Measurements from ENCODE around the gene MCCC1. TPM values are rescaled to one million over a fixed set of nuclear protein-coding genes. Genes with fewer than 3 reads are reported as not detected.

MCCC1 gene
- 46.3 TPM for polyA plus RNA-seq (2013)

DNA sequence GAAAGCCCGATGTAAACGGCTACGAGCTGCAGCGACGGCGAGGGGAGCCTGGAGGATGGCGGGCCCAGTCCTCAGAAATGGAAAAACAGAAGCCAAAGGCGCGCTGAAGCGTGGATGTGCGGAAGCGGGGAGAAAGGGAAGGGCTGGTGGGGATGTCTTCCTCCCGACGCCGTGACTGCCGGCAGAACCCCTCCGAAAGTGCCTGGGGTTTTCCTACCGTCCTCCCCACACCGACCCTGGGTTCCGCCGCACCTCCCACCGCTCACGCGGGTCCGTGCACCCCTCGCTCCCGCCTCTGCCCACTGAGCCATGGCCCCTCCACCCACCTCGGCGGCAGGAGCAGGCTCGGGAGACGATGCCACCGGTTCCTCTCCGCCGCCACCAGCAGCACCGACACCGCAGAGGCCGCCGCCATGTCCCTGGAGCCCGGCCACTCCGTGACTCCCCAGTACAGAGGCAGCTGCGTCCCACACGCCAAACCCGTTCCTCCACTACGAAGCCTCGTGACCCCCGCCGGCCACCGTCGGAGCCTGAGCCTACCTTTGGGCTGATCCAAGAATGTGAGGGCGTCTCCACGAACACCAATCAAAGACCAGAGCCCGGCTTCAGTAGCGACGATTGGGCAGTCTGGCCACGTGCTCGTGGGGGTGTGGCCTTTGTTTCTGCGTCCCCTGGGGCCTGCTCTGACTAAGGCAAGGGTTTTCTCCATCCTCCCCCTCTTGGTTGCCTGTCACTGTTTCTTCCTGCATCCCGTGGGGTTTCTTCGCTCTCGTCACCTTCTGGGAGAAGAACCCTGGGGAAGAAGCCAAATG, at the start of gene MCCC1:
Gene MCCC1 (minus strand): TSS at position 471 of the 812 bp plus-strand sequence. CDS start 56 bp downstream, at position 415.
- Histone ChIP-seq H3K4me1 (ENCODE audit: control extremely low read depth in 1 of 4, control insufficient read depth in 4 of 4, insufficient read depth in 4 of 4, low read length in 3 of 4) (peaks cover 6 to 18% (median 13%) of the 10 kb centered on the region in 4 experiments), H3K27me3 (replicated peaks in 2 of 5; ENCODE audit: control insufficient read depth in 4 of 5, insufficient read depth in 5 of 5, low read length in 4 of 5) (no peaks in the 10 kb centered on the region), H3K36me3 (ENCODE audit: control insufficient read depth in 4 of 4, insufficient read depth in 4 of 4, low read length in 3 of 4) (peaks cover 3 to 6% (median 4%) of the 10 kb centered on the region in 4 experiments), H3K4me3 (ENCODE audit: control insufficient read depth in 1 of 7, extremely low read depth in 1 of 7, insufficient read depth in 4 of 7, low read depth in 2 of 7, low read length in 6 of 7) (peak within 1 kb of the TSS; percentile 87 to 99 (median 95)), H3K27ac (ENCODE audit: insufficient read depth in 1 of 2, low read depth in 1 of 2, low read length in 2 of 2, poor library complexity in 1 of 2, severe bottlenecking in 2 of 2) (peak within 1 kb of the TSS; percentile 69 to 90), H3K9me3 (ENCODE audit: control extremely low read depth in 1 of 5, control insufficient read depth in 4 of 5, insufficient read depth in 2 of 5, low read depth in 1 of 5, low read length in 4 of 5) (no peaks in the 10 kb centered on the region)
- ChIA-PET POLR2A (interaction anchor here (0.7 kb wide), 1 partner anchor 12 kb away, joined by 3 read pairs; no protein-coding TSS in a partner anchor), CTCF (interaction anchor here (0.8 to 1.7 kb wide), 7 partner anchors 10 to 296 kb away, joined by 3 to 5 read pairs (median 3); no protein-coding TSS in a partner anchor)
- 0% methylated on average over 36 of the region's 60 CpGs for WGBS (ENCODE audit: insufficient coverage)
- DNase-seq = peak; percentile 99

GRCh38 chr3:183148056-183148455, 48.8 kb upstream of the MCCC1 start:
- POLR2A ChIA-PET = no interaction called here
- Histone ChIP-seq H3K4me1 (ENCODE audit: control extremely low read depth in 1 of 4, control insufficient read depth in 4 of 4, insufficient read depth in 4 of 4, low read length in 3 of 4) (peaks cover 0 to 8% (median 2%) of the 10 kb centered on the region in 4 experiments), H3K4me3 (ENCODE audit: control insufficient read depth in 1 of 7, extremely low read depth in 1 of 7, insufficient read depth in 4 of 7, low read depth in 2 of 7, low read length in 6 of 7) (no peak overlapping the region), H3K36me3 (ENCODE audit: control insufficient read depth in 4 of 4, insufficient read depth in 4 of 4, low read length in 3 of 4) (no peaks in the 10 kb centered on the region), H3K27me3 (replicated peaks in 2 of 5; ENCODE audit: control insufficient read depth in 4 of 5, insufficient read depth in 5 of 5, low read length in 4 of 5) (no peaks in the 10 kb centered on the region), H3K9me3 (ENCODE audit: control extremely low read depth in 1 of 5, control insufficient read depth in 4 of 5, insufficient read depth in 2 of 5, low read depth in 1 of 5, low read length in 4 of 5) (no peaks in the 10 kb centered on the region), H3K27ac (ENCODE audit: insufficient read depth in 1 of 2, low read depth in 1 of 2, low read length in 2 of 2, poor library complexity in 1 of 2, severe bottlenecking in 2 of 2) (no peak overlapping the region)
- DNase-seq = no peak
- CTCF ChIA-PET = interaction anchor here (0.8 to 1.2 kb wide), 4 partner anchors 9 to 236 kb away, joined by 3 to 4 read pairs (median 3); no protein-coding TSS in a partner anchor
- WGBS (ENCODE audit: insufficient coverage) = no CpG with 5 or more reads among the region's 4 CpGs

GRCh38 chr3:183144363-183144762, 45.1 kb upstream of the MCCC1 start:
- Histone ChIP-seq H3K9me3 (ENCODE audit: control extremely low read depth in 1 of 5, control insufficient read depth in 4 of 5, insufficient read depth in 2 of 5, low read depth in 1 of 5, low read length in 4 of 5) (no peaks in the 10 kb centered on the region), H3K27me3 (replicated peaks in 2 of 5; ENCODE audit: control insufficient read depth in 4 of 5, insufficient read depth in 5 of 5, low read length in 4 of 5) (no peaks in the 10 kb centered on the region), H3K36me3 (ENCODE audit: control insufficient read depth in 4 of 4, insufficient read depth in 4 of 4, low read length in 3 of 4) (no peaks in the 10 kb centered on the region), H3K27ac (ENCODE audit: insufficient read depth in 1 of 2, low read depth in 1 of 2, low read length in 2 of 2, poor library complexity in 1 of 2, severe bottlenecking in 2 of 2) (no peak overlapping the region), H3K4me1 (ENCODE audit: control extremely low read depth in 1 of 4, control insufficient read depth in 4 of 4, insufficient read depth in 4 of 4, low read length in 3 of 4) (no peaks in the 10 kb centered on the region), H3K4me3 (ENCODE audit: control insufficient read depth in 1 of 7, extremely low read depth in 1 of 7, insufficient read depth in 4 of 7, low read depth in 2 of 7, low read length in 6 of 7) (no peak overlapping the region)
- no CpG with 5 or more reads among the region's 1 CpG for WGBS (ENCODE audit: insufficient coverage)
- ChIA-PET POLR2A (no interaction called here), CTCF (interaction anchor here (1.5 kb wide), 1 partner anchor 10 kb away, joined by 4 read pairs; no protein-coding TSS in a partner anchor)
- DNase-seq = no peak

DNA sequence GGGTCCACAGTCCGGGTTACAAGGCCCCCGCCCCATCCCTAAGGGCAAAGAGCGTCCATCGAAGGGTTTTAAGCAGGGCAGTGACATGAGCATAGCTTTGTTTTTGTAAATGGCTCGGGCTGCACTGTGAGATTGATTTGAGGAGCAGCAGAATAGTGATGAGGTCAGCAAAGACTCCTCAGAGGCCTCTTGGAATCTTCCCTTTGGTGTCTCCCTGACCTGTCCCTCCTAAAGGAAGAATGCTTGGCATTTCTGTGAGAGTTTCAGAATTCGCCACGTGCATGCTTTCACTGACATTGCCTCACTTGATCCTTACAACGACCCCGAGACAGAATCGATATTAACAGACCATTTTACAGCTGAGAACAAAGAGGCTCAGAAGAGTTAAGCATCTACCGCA, 42.9 kb upstream of the MCCC1 start:
- H3K4me3 ChIP-seq (ENCODE audit: control insufficient read depth in 1 of 7, extremely low read depth in 1 of 7, insufficient read depth in 4 of 7, low read depth in 2 of 7, low read length in 6 of 7) = no peak overlapping the region
- H3K36me3 ChIP-seq (ENCODE audit: control insufficient read depth in 4 of 4, insufficient read depth in 4 of 4, low read length in 3 of 4) = no peaks in the 10 kb centered on the region
- no peak overlapping the region for H3K27ac ChIP-seq (ENCODE audit: insufficient read depth in 1 of 2, low read depth in 1 of 2, low read length in 2 of 2, poor library complexity in 1 of 2, severe bottlenecking in 2 of 2)
- WGBS (ENCODE audit: insufficient coverage) = 97% methylated on average over 5 of the region's 11 CpGs
- no peaks in the 10 kb centered on the region for H3K4me1 ChIP-seq (ENCODE audit: control extremely low read depth in 1 of 4, control insufficient read depth in 4 of 4, insufficient read depth in 4 of 4, low read length in 3 of 4)
- no peaks in the 10 kb centered on the region for H3K27me3 ChIP-seq (replicated peaks in 2 of 5; ENCODE audit: control insufficient read depth in 4 of 5, insufficient read depth in 5 of 5, low read length in 4 of 5)
- DNase-seq = no peak
- ChIA-PET POLR2A (no interaction called here), CTCF (interaction anchor here (1.2 to 1.8 kb wide), 2 partner anchors 20 to 42 kb away, joined by 3 to 7 read pairs; no protein-coding TSS in a partner anchor)
- peaks cover 0 to 9% (median 0%) of the 10 kb centered on the region in 5 experiments for H3K9me3 ChIP-seq (ENCODE audit: control extremely low read depth in 1 of 5, control insufficient read depth in 4 of 5, insufficient read depth in 2 of 5, low read depth in 1 of 5, low read length in 4 of 5)

GRCh38 chr3:183134844-183135243, 35.5 kb upstream of the MCCC1 start:
- no peak for DNase-seq
- H3K27ac ChIP-seq (ENCODE audit: insufficient read depth in 1 of 2, low read depth in 1 of 2, low read length in 2 of 2, poor library complexity in 1 of 2, severe bottlenecking in 2 of 2) = no peak overlapping the region
- H3K4me1 ChIP-seq (ENCODE audit: control extremely low read depth in 1 of 4, control insufficient read depth in 4 of 4, insufficient read depth in 4 of 4, low read length in 3 of 4) = peaks cover 0 to 6% (median under 1%) of the 10 kb centered on the region in 4 experiments
- POLR2A ChIA-PET = no interaction called here
- H3K27me3 ChIP-seq (replicated peaks in 2 of 5; ENCODE audit: control insufficient read depth in 4 of 5, insufficient read depth in 5 of 5, low read length in 4 of 5) = no peaks in the 10 kb centered on the region
- CTCF ChIA-PET = interaction anchor here (1.0 to 5.9 kb wide), 2 partner anchors 11 to 13 kb away, joined by 3 to 32 read pairs; no protein-coding TSS in a partner anchor
- peaks cover 0 to 9% (median under 1%) of the 10 kb centered on the region in 5 experiments for H3K9me3 ChIP-seq (ENCODE audit: control extremely low read depth in 1 of 5, control insufficient read depth in 4 of 5, insufficient read depth in 2 of 5, low read depth in 1 of 5, low read length in 4 of 5)
- WGBS (ENCODE audit: insufficient coverage) = 100% methylated on average over 1 of the region's 2 CpGs
- H3K36me3 ChIP-seq (ENCODE audit: control insufficient read depth in 4 of 4, insufficient read depth in 4 of 4, low read length in 3 of 4) = no peaks in the 10 kb centered on the region
- H3K4me3 ChIP-seq (ENCODE audit: control insufficient read depth in 1 of 7, extremely low read depth in 1 of 7, insufficient read depth in 4 of 7, low read depth in 2 of 7, low read length in 6 of 7) = no peak overlapping the region

DNA sequence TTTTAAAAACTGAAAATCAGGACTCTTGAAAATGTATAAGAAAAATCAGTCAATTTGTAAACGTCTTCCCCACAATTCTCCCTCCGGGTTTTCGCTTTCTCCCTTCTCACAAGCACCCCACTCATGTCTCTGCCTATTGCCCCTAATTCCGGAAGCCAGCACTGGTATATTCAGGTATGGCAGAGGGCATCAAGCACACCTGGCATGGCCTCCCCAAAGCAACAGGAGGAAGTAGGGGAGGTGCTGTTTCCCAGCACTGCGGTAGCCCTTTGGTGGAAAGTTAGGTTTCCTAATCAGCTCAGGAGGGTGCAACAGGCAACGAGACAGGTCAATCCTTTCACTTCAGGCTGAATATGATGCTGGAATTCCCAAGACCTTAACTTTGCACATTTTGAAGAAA, 33.1 kb upstream of the MCCC1 start:
- Histone ChIP-seq H3K4me1 (ENCODE audit: control extremely low read depth in 1 of 4, control insufficient read depth in 4 of 4, insufficient read depth in 4 of 4, low read length in 3 of 4) (peaks cover 0 to 6% (median under 1%) of the 10 kb centered on the region in 4 experiments), H3K36me3 (ENCODE audit: control insufficient read depth in 4 of 4, insufficient read depth in 4 of 4, low read length in 3 of 4) (no peaks in the 10 kb centered on the region), H3K4me3 (ENCODE audit: control insufficient read depth in 1 of 7, extremely low read depth in 1 of 7, insufficient read depth in 4 of 7, low read depth in 2 of 7, low read length in 6 of 7) (no peak overlapping the region), H3K9me3 (ENCODE audit: control extremely low read depth in 1 of 5, control insufficient read depth in 4 of 5, insufficient read depth in 2 of 5, low read depth in 1 of 5, low read length in 4 of 5) (peaks cover 0 to 16% (median 4%) of the 10 kb centered on the region in 5 experiments), H3K27me3 (replicated peaks in 2 of 5; ENCODE audit: control insufficient read depth in 4 of 5, insufficient read depth in 5 of 5, low read length in 4 of 5) (no peaks in the 10 kb centered on the region), H3K27ac (ENCODE audit: insufficient read depth in 1 of 2, low read depth in 1 of 2, low read length in 2 of 2, poor library complexity in 1 of 2, severe bottlenecking in 2 of 2) (no peak overlapping the region)
- no peak for DNase-seq
- 91% methylated on average over 3 of the region's 6 CpGs for WGBS (ENCODE audit: insufficient coverage)
- ChIA-PET POLR2A (interaction anchor here (0.6 kb wide), 1 partner anchor 650 kb away, joined by 5 read pairs; no protein-coding TSS in a partner anchor), CTCF (interaction anchor here (0.8 to 5.9 kb wide), 4 partner anchors 9 to 250 kb away, joined by 3 to 32 read pairs (median 4); no protein-coding TSS in a partner anchor)
